T-helper 1 cell treated with Interleukin-12 subunit alpha and Interleukin-12 subunit beta and Interleukin-4 antibody, amounts not matched to agents 30 μg/mL and 1 μg/mL, for 36 hours (primary cell): Measurements from ENCODE around the gene CLCN1.

ENCODE experiments used
- H3K27ac Mint-ChIP-seq: one replicate; pipeline ENCODE4 v1.8.0; 2021; ENCODE audit warnings: mild to moderate bottlenecking, mixed read lengths
- H3K27me3 Mint-ChIP-seq: one replicate; pipeline ENCODE4 v1.8.0; 2021; ENCODE audit warnings: low read depth, mixed read lengths
- H3K36me3 Mint-ChIP-seq: one replicate; pipeline ENCODE4 v1.8.0; 2021; ENCODE audit warnings: low read depth, mixed read lengths
- H3K4me1 Mint-ChIP-seq: one replicate; pipeline ENCODE4 v1.8.0; 2021; ENCODE audit warnings: low read depth, mixed read lengths
- H3K4me3 Mint-ChIP-seq: one replicate; pipeline ENCODE4 v1.8.0; 2021; ENCODE audit warnings: mild to moderate bottlenecking, moderate library complexity, mixed read lengths
- H3K9me3 Mint-ChIP-seq: one replicate; pipeline ENCODE4 v1.8.0; 2021; ENCODE audit warnings: mixed read lengths

Gene CLCN1

GRCh38 chr7:143334244-143334643, 18.3 kb downstream of the CLCN1 start:
- Mint-ChIP-seq H3K27me3 (peaks cover 55% of the 10 kb centered on the region), H3K9me3 (no peaks in the 10 kb centered on the region), H3K36me3 (no peaks in the 10 kb centered on the region), H3K4me3 (no peak overlapping the region), H3K27ac (no peak overlapping the region), H3K4me1 (no peaks in the 10 kb centered on the region)

- Mint-ChIP-seq H3K4me1 (no peaks in the 10 kb centered on the region), H3K4me3 (no peak overlapping the region), H3K36me3 (no peaks in the 10 kb centered on the region), H3K27me3 (peaks cover 64% of the 10 kb centered on the region), H3K9me3 (no peaks in the 10 kb centered on the region), H3K27ac (no peak overlapping the region)
These were observed 21.3 kb downstream of the CLCN1 start for GRCh38 chr7:143337216-143337615.

DNA sequence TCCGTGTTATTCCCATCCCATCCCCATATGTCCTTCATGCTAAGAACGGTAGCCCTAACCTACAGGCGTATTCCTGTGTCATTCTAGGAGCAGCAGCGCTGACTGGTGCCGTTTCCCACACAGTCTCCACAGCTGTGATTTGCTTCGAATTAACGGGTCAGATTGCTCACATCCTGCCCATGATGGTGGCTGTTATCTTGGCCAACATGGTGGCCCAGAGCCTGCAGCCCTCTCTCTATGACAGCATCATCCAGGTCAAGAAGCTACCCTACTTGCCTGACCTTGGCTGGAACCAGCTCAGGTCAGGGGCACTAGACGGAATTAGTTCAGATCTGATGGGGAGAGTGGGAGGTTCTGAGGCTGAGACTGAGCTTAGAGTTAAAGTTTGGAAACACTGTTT, 25.9 kb downstream of the CLCN1 start:
- Mint-ChIP-seq H3K9me3 (no peaks in the 10 kb centered on the region), H3K27me3 (peaks cover 43% of the 10 kb centered on the region), H3K36me3 (no peaks in the 10 kb centered on the region), H3K27ac (no peak overlapping the region), H3K4me1 (peaks cover 8% of the 10 kb centered on the region), H3K4me3 (no peak overlapping the region)

GRCh38 chr7:143343596-143343995, 27.7 kb downstream of the CLCN1 start:
- H3K4me3 Mint-ChIP-seq, result no peak overlapping the region
- peaks cover 47% of the 10 kb centered on the region for H3K27me3 Mint-ChIP-seq
- H3K4me1 Mint-ChIP-seq, result peaks cover 8% of the 10 kb centered on the region
- H3K9me3 Mint-ChIP-seq, result no peaks in the 10 kb centered on the region
- no peak overlapping the region for H3K27ac Mint-ChIP-seq
- no peaks in the 10 kb centered on the region for H3K36me3 Mint-ChIP-seq

DNA sequence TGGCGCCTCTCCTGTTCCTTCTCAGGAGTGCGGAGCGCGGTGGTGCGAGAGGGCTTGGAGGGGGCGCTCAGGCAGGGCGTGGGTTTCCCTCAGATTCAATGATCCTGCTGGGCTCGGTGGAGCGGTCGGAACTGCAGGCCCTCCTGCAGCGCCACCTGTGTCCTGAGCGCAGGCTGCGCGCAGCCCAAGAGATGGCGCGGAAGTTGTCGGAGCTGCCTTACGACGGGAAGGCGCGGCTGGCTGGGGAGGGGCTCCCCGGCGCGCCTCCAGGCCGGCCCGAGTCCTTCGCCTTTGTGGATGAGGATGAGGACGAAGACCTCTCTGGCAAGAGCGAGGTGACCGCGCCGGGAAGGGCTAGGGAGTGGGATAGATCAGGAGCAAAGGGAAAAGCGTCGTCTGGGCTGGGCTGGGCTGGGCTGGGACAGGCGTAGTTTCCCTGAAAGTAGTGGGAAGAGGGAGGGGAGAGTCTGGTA, 29.6 kb downstream of the CLCN1 start:
- no peaks in the 10 kb centered on the region for H3K9me3 Mint-ChIP-seq
- H3K27me3 Mint-ChIP-seq, result peaks cover 51% of the 10 kb centered on the region
- H3K4me1 Mint-ChIP-seq, result peaks cover 8% of the 10 kb centered on the region
- peak overlapping the region; percentile 55 for H3K4me3 Mint-ChIP-seq
- no peaks in the 10 kb centered on the region for H3K36me3 Mint-ChIP-seq
- H3K27ac Mint-ChIP-seq, result no peak overlapping the region

DNA sequence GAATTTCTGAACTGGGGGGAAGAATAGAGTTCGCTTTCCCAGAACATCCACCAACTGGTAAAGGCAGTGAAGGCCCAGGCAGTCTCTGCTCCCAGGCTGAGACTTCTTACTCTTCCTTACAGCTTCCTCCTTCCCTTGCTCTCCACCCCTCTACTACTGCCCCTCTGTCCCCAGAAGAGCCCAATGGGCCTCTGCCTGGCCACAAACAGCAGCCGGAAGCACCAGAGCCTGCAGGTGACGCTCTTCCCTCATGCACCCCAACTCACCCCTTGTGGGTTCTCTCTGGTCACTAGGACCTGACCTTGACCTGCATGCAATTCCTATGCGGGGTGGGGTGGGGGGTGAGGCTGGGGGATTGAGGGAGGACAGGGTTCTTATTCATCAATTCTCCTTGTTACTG, 30.1 kb downstream of the CLCN1 start:
- Mint-ChIP-seq H3K27ac (no peak overlapping the region), H3K27me3 (peaks cover 50% of the 10 kb centered on the region), H3K36me3 (no peaks in the 10 kb centered on the region), H3K9me3 (no peaks in the 10 kb centered on the region), H3K4me3 (no peak overlapping the region), H3K4me1 (peaks cover 8% of the 10 kb centered on the region)

- peaks cover 45% of the 10 kb centered on the region for H3K27me3 Mint-ChIP-seq
These were observed 32.0 kb downstream of the CLCN1 start for GRCh38 chr7:143347950-143348349.

DNA sequence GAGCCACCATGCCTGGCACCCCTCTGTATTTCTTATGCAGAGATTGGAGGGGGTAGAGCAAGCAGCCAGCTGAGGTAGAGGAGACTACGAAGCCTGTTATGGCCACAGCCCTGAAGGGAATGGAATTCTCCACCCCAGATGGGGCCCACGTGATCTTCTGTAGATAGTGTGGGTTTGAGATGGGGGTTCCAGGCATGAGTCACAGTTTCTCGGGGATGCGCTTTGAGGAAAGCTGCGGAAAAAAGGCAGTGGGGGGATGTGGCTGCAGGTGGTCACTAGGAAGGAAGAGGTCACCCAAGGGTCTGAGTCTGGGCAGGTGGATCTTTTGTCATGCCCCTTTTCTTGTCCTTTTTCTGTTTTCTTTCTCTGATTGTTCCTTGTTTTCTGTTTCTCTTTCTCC, 35.1 kb downstream of the CLCN1 start:
- Mint-ChIP-seq H3K27ac (no peak overlapping the region), H3K4me1 (no peaks in the 10 kb centered on the region), H3K9me3 (no peaks in the 10 kb centered on the region), H3K27me3 (peaks cover 40% of the 10 kb centered on the region), H3K36me3 (no peaks in the 10 kb centered on the region), H3K4me3 (no peak overlapping the region)

More at GRCh38 chr7:143347950-143348349, 32.0 kb downstream of the CLCN1 start:
- no peaks in the 10 kb centered on the region for H3K9me3 Mint-ChIP-seq
- no peak overlapping the region for H3K27ac Mint-ChIP-seq
- peaks cover 8% of the 10 kb centered on the region for H3K4me1 Mint-ChIP-seq
- H3K36me3 Mint-ChIP-seq, result no peaks in the 10 kb centered on the region
- H3K4me3 Mint-ChIP-seq, result no peak overlapping the region

- no peak overlapping the region for H3K27ac Mint-ChIP-seq
- H3K4me1 Mint-ChIP-seq, result no peaks in the 10 kb centered on the region
- H3K4me3 Mint-ChIP-seq, result no peak overlapping the region
- H3K36me3 Mint-ChIP-seq, result no peaks in the 10 kb centered on the region
- peaks cover 37% of the 10 kb centered on the region for H3K27me3 Mint-ChIP-seq
- no peaks in the 10 kb centered on the region for H3K9me3 Mint-ChIP-seq
These were observed 35.7 kb downstream of the CLCN1 start for GRCh38 chr7:143351574-143351973.

DNA sequence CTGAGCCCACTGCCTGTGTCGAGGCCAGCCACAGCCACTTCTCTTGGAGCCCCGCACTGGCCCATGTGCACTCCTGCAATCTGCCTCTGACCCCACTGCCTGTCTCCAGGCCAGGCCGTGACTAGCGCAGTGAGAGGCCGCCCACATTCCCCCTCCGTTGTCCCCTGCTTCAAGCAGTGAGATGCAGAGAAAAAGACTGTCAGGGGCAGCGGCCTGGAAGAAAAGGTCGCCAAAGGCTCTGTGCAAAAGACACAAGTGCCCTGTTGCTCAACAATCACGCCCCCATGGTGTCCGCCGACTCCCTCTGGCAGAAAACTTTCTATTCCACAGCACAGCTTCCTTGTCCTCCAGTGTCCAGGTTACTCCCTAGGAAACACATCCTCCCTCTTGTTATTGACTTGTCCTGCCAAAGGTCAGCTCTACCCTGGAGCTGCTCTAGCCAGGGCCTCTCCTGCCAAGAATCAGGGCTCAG, 36.7 kb downstream of the CLCN1 start:
- no peak overlapping the region for H3K27ac Mint-ChIP-seq

DNA sequence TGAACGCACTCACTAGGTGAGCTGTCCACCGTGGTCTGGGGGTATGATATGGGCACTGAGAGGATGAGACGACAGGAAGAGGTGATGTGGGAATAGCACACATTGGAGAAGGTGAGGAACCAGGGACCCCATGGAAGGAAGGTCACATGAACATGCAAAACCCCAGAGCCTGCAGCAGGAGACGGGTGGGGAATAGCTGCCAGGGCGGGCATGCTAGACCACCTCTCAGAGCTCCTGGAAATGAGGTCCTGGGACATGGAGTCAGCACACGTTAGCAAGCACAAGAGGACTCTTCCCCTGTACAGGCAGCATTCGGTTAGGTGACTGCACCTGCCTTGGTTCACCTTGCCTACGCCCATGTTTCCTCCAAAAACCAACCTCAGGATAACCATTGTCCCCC, 38.5 kb downstream of the CLCN1 start:
- no peaks in the 10 kb centered on the region for H3K36me3 Mint-ChIP-seq
- H3K4me1 Mint-ChIP-seq, result no peaks in the 10 kb centered on the region
- no peak overlapping the region for H3K4me3 Mint-ChIP-seq
- H3K9me3 Mint-ChIP-seq, result no peaks in the 10 kb centered on the region
- H3K27me3 Mint-ChIP-seq, result peaks cover 20% of the 10 kb centered on the region
- H3K27ac Mint-ChIP-seq, result no peak overlapping the region

More for the DNA sequence above, 36.7 kb downstream of the CLCN1 start:
- no peaks in the 10 kb centered on the region for H3K4me1 Mint-ChIP-seq
- no peaks in the 10 kb centered on the region for H3K36me3 Mint-ChIP-seq
- no peaks in the 10 kb centered on the region for H3K9me3 Mint-ChIP-seq
- H3K27me3 Mint-ChIP-seq, result peaks cover 29% of the 10 kb centered on the region
- H3K4me3 Mint-ChIP-seq, result no peak overlapping the region

GRCh38 chr7:143354965-143355364, 39.1 kb downstream of the CLCN1 start:
- Mint-ChIP-seq H3K9me3 (no peaks in the 10 kb centered on the region), H3K4me3 (no peak overlapping the region), H3K27me3 (peaks cover 21% of the 10 kb centered on the region), H3K36me3 (no peaks in the 10 kb centered on the region), H3K27ac (no peak overlapping the region), H3K4me1 (no peaks in the 10 kb centered on the region)

- no peaks in the 10 kb centered on the region for H3K36me3 Mint-ChIP-seq
- H3K27ac Mint-ChIP-seq, result no peak overlapping the region
- H3K27me3 Mint-ChIP-seq, result peaks cover 28% of the 10 kb centered on the region
These were observed 39.8 kb downstream of the CLCN1 start for GRCh38 chr7:143355450-143356385.

GRCh38 chr7:143356414-143357050, 40.6 kb downstream of the CLCN1 start:
- H3K4me1 Mint-ChIP-seq, result peaks cover 2% of the 10 kb centered on the region
- no peaks in the 10 kb centered on the region for H3K36me3 Mint-ChIP-seq
- peaks cover 34% of the 10 kb centered on the region for H3K27me3 Mint-ChIP-seq
- H3K9me3 Mint-ChIP-seq, result no peaks in the 10 kb centered on the region
- no peak overlapping the region for H3K4me3 Mint-ChIP-seq
- no peak overlapping the region for H3K27ac Mint-ChIP-seq

More at GRCh38 chr7:143355450-143356385, 39.8 kb downstream of the CLCN1 start:
- H3K9me3 Mint-ChIP-seq, result no peaks in the 10 kb centered on the region
- peaks cover 2% of the 10 kb centered on the region for H3K4me1 Mint-ChIP-seq
- H3K4me3 Mint-ChIP-seq, result no peak overlapping the region

- H3K4me3 Mint-ChIP-seq, result no peak overlapping the region
- no peaks in the 10 kb centered on the region for H3K36me3 Mint-ChIP-seq
- peaks cover 8% of the 10 kb centered on the region for H3K4me1 Mint-ChIP-seq
- no peaks in the 10 kb centered on the region for H3K9me3 Mint-ChIP-seq
- no peak overlapping the region for H3K27ac Mint-ChIP-seq
- peaks cover 47% of the 10 kb centered on the region for H3K27me3 Mint-ChIP-seq
These were observed 42.7 kb downstream of the CLCN1 start for GRCh38 chr7:143358626-143359025.
